ENCODE data around the gene TSPO2. TPM values are rescaled to one million over a fixed set of nuclear protein-coding genes. Genes with fewer than 3 reads are reported as not detected.
A peak's percentile ranks its signal among the peaks of the same experiment; 100 is the strongest.
"Not testable (repeated sequence)": the region's sequence is repeated elsewhere in the genome, so short reads cannot be mapped to it uniquely, and the experiment has no call there.

Gene TSPO2, protein sequence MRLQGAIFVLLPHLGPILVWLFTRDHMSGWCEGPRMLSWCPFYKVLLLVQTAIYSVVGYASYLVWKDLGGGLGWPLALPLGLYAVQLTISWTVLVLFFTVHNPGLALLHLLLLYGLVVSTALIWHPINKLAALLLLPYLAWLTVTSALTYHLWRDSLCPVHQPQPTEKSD
- total RNA-seq (2014; rRNA removed; shearing (Covaris generic)) = not detected in 2 replicates

DNA sequence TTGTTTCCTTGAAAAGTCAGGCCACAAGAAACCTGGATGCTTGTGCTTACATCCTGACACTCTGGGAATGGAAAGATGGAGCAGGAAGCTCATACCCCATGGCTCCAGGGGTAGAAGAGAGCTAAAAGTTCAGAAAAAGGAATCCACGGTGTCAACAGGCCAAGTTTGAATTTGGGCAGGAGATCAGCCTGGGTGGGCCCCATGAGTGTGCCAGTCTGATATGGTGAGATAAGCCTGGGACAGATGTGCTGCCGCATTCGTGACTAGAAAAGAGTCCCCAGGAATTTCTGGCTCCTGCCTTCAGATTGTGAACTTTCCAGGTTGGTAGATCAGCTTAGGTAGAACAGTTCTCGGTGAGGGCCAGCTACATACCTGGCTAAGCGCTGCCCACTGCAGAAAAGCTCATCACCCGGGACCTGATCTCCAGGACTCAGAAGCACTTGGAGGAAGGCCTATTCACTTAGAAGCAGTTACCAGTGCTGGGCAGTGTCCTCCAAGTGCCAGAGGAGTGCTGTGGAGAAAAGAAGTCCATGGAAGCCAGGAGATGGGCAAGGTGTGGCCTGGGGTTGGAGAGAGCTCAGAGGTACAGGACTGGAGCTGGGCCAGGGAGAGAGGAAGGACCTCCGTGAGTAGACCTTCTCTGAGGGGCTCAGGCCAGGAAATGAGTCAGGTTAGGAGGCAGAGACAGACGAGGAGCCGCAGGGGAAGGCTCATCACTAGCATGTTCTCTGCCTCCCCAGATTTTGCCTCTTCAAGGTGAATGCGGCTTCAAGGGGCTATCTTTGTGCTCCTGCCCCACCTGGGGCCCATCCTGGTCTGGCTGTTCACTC, at the start of gene TSPO2:
TSS of gene TSPO2 (plus strand) at position 242 of the 830 bp plus-strand sequence. CDS start at position 761, 519 bp downstream.
- no peak for DNase-seq (ENCODE audit: low read depth)

DNA sequence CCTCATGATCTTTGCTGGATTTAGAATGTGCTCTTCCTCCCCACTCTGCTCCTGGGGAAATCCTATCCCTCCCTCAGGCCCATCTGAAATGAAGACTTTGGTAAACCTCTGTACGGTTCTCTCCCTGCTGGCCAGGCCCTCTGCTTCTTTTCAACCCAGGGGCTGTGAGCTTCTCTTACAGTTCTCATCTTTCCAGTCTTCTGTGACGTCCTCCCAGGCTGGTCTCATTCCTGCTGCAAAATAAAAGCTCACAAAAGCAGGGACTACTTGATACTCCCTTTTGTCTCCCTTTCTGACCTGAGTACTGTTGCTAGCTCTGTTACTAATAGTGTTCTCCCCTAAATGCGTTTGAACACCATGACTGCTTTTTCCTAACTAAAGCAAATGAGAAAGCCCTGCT, 49.5 kb upstream of the TSPO2 start:
- no peak for DNase-seq (ENCODE audit: low read depth)

DNA sequence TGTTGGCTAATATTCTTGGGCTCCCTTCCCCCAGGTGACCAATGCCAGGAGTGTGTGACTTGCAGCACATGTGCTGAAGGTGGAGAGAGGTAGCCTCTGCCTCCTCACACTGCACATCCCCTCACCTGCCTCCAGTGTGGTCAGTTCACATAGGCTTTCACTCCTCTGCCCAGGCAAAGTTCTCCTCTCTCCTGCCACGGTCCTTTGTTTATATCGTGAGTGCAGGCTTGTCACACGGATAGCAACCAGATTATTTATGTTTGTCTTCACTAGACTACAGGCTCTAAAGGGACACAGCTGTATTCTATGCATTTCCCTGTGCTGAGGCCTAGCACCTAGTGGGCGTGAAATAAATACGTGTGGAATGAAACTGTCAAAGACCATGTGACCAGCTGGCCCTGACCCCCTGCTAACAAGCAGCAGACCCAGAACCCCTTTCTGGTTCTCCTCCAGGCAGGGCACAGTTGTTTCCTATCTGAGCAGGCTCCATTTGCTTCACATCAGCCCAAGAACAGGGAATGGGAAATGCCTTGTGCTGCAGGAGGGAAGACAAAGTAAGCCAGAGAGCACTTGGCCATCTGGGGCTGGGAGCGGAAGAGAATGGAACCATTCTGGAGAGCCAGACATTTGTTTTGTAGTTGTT, 45.6 kb upstream of the TSPO2 start:
- DNase-seq (ENCODE audit: low read depth) = peak; percentile 23

DNA sequence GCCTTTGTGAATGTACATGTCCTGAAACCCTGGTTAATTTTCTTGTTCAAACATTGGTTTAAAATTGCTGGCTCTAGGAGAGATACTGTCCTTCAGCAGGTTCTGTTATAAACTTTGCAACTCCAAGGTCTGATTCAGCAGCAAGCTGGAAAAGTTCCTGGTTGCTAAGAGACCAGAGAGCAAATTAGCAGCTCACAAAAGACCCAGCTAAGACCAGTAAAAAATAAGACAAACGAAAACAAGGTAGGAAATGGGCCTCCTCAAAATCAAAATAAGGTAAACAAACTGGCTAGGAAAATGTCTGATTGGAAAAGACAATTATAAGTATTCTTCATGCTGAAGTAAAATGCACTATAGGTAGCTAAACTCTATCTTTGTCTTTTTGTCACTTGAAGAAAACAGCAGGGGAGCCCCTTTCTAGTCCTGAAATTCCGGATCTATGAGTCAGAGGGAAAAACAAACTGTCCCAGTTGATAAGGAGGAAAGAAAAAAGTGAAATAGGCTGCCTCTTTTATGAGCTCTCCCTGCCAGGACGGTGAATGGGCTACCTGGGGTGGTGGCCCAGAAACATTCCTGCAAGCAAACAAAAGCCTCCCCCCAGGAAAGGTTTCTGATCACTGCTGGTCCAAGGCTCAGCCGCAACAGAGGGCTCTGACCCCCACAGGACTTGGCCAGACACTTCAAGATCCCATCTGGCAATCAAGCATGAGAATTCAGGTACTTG, 44.9 kb upstream of the TSPO2 start:
- DNase-seq (ENCODE audit: low read depth) = peak; percentile 72

DNA sequence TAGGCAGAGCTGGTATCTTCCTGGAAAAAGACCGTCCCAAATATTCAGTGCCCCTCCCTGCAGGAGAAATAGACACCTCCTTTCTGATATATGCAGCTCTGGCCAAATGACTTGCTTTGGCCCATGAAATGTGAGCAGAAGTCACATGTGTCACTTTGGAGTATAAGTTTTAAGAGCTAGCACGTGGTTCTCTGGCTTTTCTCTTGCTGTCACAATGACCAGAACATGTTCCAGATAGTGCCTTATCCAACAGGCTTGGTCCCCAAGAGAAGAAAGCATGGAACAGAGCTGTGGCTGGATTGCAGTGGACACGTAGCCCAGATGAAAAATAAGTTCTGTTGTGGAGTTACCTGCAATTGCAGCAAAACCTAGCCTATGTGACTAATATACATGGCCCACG, 43.6 kb upstream of the TSPO2 start:
- DNase-seq (ENCODE audit: low read depth) = no peak

DNA sequence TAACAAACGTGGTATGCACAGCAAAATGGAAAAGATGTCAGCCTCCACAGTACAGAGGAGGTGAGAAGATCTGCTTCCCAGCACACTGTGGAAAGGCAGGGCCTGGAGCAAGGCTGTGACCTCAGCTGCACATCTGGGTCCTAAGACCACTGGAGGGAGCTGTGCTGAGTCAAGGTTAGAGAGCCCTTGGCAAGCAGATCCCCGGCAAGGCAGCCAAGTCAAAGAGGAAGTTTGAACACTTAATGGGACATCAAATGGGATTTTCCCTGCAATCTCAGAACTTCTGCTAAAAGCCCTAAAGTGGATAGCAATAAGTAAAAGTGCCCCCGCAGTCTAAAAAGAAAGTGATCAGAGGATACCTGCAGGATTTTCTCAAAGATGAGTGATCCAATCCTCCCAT, 42.7 kb upstream of the TSPO2 start:
- peak; percentile 69 for DNase-seq (ENCODE audit: low read depth)

DNA sequence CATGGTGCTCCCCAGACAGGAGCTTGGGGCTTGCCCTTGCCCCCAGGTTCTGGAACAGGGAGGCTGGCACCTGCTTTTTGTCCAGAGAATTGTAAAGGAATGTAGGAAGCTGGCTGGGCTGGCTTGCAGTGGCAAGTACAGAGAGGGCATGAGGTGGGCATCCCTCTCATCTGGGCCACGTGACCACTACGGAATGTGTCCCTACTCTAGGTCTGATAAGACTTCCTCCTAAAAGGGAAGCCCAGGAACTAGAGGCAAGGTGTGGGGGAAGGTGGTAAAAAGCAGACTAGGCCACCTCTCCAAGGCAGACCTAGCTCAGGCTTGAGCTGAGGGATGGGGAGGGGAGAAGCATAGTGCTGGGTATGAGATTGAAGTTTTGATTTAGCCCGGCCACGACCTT, 42.0 kb upstream of the TSPO2 start:
- no peak for DNase-seq (ENCODE audit: low read depth)

DNA sequence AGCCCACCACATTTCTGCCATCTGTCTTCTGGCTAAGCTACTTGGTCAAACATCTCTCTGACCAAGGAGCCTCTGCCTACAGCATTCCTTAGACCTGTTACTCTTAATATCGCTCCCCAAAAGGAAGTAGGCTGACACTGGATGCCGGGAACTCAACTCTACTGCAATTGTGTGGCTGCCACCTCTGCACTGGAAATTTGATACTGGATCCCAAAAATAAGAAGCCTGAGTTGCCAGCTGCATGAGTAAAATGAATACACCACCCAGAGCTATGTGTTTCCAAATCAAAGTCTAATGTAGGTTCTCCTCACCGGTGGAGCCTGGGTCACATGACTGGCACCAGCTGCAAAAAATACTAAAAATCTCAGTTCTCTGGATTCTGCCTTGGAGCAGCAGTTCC, 40.1 kb upstream of the TSPO2 start:
- DNase-seq (ENCODE audit: low read depth) = no peak

DNA sequence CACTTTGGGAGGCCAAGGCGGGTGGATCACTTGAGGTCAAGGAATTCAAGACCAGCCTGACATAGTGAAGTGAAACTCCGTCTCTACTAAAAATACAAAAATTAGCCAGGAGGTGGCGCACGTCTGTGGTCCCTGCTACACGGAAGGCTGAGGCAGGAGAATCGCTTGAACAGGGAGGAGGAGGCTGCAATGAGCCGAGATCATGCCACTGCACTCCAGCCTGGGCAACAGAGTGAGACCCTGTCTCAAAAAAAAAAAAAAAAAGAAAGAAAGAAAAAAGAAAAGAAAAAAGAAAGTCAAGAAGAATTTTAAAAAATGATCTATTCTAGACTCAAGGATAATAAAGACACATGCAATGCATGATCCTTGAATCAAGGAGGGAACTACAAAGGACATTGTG, 36.0 kb upstream of the TSPO2 start:
- DNase-seq (ENCODE audit: low read depth) = peak; percentile 61

DNA sequence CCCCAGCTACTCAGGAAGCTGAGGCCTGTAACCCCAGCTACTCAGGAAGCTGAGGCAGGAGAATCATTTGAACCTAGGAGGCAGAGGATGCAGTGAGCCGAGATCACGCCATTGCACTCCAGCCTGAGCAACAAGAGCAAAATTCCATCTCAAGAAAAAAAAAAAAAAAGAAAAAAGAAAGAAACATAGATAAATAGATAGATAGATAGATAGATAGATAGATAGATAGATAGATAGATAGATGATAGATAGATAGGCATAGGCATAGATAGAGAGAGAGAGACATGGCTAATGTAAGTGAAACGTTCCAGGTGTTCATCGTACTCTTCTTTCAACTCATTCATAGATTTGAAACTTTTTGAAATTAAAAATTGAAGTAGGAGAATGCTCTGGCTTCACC, 35.3 kb upstream of the TSPO2 start:
- not testable (repeated sequence) for DNase-seq (ENCODE audit: low read depth)

DNA sequence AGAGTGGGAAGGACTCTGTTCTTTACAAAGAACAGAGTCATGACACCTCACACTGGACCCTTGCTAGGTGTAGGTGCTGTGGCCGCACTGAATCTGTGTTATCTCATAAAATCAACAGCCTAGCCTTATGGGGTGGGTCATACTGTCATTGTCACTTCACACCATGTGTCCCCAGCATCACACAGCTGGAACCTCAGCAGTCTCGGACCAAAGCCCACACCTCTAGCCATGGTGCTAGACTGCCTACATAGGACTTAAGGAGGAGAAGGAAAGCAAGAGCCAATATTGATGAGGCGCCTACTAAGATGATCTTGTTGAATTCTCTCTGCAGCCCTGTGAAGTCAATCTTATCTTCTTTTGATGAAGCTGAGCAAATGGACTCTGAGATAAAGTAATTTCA, 34.3 kb upstream of the TSPO2 start:
- no peak for DNase-seq (ENCODE audit: low read depth)

DNA sequence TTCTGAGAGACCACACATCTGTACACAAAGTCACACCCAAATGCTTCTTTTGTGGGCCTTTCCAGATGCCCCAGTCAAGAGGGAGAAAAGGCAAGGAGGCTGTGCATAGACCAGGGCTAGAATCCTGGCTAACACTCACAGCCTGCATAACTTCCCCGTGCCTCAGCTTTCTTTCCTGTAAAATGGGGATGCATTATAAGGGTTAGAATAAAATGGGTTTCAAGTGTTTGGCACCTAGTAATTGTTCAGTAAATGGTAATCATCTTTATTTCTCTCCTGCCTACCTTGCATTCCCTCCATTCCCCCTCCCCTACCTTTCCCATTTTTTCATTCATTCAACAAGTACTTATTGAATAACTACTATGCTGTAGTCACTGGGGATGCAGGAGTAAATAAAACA, 32.6 kb upstream of the TSPO2 start:
- no peak for DNase-seq (ENCODE audit: low read depth)

DNA sequence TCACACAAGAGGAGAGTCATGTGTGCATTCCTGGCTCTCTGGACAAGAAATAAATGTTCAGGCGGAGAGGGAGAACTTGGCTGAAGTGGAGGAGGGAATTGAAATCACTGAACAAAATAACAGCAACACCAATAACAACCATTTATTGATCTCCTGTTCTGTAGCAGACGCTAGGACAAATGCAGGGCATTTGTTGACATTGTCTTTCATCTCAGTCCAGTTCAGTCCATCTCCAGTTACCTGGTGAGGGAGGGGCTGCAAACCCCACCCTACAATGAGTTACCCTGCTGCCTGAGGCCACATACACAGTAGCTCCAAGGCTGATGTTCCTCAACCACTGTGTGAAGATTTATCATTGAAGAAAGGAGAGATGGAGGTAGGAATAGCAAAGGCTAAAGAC, 30.6 kb upstream of the TSPO2 start:
- no peak for DNase-seq (ENCODE audit: low read depth)

DNA sequence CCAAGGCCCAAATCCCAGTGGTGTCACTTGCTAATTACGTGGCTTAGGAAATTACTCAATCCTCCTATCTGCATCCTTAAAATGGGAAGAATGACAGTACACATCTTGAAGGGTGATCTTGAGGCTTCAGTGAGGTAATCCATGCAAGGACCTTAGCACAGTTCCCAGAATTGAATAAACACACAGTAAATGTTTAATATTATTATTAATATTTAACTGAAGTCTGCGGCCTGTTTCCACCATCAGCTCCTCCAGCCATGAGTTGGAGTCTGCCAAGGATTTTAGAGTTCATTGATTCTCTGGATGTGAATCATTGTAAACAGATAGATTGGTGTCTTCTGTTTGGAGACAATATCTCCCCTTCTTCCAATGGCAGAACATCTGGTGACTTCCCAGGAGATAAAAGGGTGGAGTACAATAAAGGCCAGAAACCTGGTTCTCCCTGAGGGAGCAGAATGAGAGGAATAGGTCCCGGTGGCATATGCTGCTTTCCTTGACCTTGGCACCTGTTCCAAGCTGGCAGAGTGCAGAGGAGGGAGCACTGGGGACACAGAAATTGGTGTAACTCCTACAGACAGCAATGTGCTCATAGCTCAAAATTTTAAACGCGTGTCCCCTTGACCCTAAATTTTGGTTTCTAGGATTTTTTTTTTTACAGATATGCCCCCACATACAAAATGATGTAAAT, 28.7 kb upstream of the TSPO2 start:
- DNase-seq (ENCODE audit: low read depth) = no peak

DNA sequence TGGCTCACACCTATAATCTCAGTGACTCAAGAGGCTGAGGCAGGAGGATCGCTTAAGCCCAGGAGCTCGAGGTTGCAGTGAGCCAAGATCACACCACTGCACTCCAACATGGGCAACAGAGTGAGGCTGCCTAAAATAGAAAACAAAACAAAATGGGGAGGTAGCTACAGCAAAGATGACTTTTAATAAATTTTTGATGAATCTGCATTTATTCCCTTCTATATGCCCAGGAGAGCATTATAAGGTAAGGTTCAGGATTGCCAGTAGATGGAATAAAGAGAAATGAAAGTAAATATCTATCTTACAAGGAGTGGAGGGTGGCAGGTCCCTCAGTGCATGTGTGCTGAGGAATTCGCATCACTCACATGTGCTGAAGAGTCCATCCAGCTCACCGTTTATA, 27.5 kb upstream of the TSPO2 start:
- no peak for DNase-seq (ENCODE audit: low read depth)

DNA sequence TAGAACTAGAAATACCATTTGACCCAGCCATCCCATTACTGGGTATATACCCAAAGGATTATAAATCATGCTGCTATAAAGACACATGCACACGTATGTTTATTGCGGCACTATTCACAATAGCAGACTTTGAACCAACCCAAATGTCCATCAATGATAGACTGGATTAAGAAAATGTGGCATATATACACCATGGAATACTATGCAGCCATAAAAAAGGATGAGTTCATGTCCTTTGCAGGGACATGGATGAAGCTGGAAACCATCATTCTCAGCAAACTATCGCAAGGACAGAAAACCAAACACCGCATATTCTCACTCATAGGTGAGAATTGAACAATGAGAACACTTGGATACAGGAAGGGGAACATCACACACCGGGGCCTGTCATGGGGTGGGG, 26.4 kb upstream of the TSPO2 start:
- not testable (repeated sequence) for DNase-seq (ENCODE audit: low read depth)

DNA sequence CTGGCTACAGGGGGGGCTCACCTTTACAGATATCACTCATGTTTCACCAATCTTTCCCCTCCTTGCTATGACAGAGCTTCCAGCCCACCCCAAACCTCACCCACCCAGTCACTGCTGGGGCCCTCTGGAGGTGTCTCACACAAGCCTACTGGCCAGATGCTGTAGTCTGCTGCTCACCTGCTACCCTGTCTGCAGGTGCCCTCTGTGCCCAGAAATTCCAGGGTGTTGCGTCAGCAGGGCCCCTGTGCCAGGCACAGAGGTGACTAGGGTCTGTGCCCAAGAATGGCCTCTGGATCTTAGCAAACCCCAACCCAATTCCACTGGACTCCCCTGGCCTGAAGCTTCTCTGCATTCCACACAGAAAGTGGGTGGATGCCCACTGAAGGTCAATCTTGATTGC, 24.6 kb upstream of the TSPO2 start:
- no peak for DNase-seq (ENCODE audit: low read depth)

DNA sequence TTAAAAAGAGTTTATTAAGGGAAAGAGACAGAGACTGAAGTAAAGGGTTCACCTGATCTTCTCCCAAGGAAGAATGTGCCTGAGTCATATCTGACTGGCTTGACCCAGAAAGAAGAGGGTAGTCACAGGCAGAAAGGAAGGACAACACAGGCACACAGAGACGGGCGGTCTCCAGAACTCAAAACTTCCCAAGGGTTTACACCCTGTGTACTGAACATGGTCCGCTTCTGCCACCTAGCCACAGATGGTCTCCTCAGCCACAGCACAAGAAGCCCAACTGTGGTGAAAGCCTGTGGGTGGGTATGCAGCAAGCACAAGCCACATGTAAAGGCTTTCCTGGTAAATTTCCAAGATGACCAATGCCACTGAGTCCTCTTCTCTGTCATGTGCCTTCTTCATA, 20.4 kb upstream of the TSPO2 start:
- DNase-seq (ENCODE audit: low read depth) = peak; percentile 81

DNA sequence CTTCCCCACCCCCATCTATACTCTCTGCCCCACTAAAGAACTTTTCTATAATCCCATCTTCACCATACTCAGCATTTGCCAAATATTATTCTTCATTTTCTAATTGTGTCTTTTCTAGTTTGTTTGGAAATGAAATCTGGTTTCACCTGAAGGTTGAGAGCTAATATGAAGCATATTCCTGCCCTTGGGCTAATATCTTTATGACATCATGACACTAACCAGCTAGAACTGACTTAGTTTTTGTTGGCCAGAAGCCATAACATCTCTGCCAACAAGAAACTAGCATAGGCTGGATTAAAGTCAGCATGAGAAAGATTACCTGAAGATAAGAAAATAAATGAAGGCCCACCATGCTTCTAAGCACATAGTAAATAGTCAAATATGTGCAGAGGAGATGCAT, 20.0 kb upstream of the TSPO2 start:
- peak; percentile 64 for DNase-seq (ENCODE audit: low read depth)

DNA sequence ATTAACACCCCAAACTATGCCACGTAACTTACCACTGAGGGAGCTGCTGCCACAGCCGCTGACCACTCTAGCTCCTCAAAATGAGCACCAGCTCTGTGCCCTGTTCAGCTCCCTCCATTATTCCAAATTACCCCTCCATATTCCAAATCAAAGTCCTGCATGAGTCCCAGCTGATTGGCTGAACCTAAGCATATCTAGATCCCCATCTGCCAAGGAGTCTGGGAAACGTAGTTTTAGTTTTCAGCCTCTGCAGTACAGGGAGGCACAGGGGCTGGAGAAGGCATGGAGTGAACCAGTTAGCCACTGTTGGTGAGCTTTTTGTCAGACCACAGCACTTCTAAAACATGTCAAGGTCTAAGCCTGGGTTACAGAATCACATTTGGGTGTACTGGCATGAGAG, 19.2 kb upstream of the TSPO2 start:
- DNase-seq (ENCODE audit: low read depth) = peak; percentile 24

DNA sequence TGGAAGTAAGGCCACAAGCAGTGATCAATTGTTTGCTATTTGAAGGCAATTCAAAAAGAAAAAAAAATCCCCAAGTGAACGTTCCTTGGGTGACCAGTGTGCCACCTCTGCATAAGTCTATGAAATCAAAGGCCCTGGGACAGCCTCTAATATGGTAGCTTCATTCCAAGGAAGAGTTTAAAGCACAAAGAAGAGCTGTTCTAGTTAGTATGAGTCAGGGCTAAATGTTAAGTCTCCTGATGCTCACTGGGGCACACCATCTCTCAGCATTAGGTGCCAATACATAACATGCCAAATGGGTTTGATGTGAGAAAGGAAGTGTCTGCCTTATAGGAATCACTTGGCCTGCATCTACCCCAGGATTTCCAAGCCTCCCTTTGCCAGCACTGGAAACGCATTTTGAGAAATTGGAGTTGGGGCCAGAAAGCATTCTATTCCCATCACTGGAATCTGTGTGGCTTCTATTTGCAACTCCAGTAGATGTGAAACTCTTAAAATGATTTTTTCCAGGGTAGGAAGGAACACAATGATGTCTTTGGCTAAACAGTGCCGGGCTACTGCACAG, 16.2 kb upstream of the TSPO2 start:
- no peak for DNase-seq (ENCODE audit: low read depth)

Data from RPMI7951 (cell line).